ENCODE measurements around the gene MYOT.
"Not testable (repeated sequence)": the region's sequence is repeated elsewhere in the genome, so short reads cannot be mapped to it uniquely, and the experiment has no call there.

The MYOT gene

GRCh38 chr5:137867664-137868063 is at the start of gene MYOT:
Gene MYOT (plus strand): TSS chr5:137867860. CDS start chr5:137870652, 2,792 bp downstream.
- no peak for DNase-seq (ENCODE audit: low read depth)

- no peak for DNase-seq (ENCODE audit: low read depth)
Measured at GRCh38 chr5:137819766-137820165, 47.9 kb upstream of the MYOT start.

- DNase-seq (ENCODE audit: low read depth) = no peak
Measured at GRCh38 chr5:137822158-137822764, 45.4 kb upstream of the MYOT start.

- DNase-seq (ENCODE audit: low read depth) = no peak
Measured at GRCh38 chr5:137822984-137823383, 44.7 kb upstream of the MYOT start.

- no peak for DNase-seq (ENCODE audit: low read depth)
Measured at GRCh38 chr5:137825165-137825564, 42.5 kb upstream of the MYOT start.

GRCh38 chr5:137826067-137826466 is 41.6 kb upstream of the MYOT start:
- no peak for DNase-seq (ENCODE audit: low read depth)

GRCh38 chr5:137828180-137828579 is 39.5 kb upstream of the MYOT start:
- DNase-seq (ENCODE audit: low read depth) = no peak

- DNase-seq (ENCODE audit: low read depth) = no peak
Measured at GRCh38 chr5:137828664-137829063, 39.0 kb upstream of the MYOT start.

- no peak for DNase-seq (ENCODE audit: low read depth)
Measured at GRCh38 chr5:137831105-137831504, 36.6 kb upstream of the MYOT start.

- DNase-seq (ENCODE audit: low read depth) = no peak
Measured at GRCh38 chr5:137831526-137831925, 36.1 kb upstream of the MYOT start.

GRCh38 chr5:137832416-137832815 is 35.2 kb upstream of the MYOT start:
- DNase-seq (ENCODE audit: low read depth) = no peak

- DNase-seq (ENCODE audit: low read depth) = no peak
Measured at GRCh38 chr5:137833463-137833862, 34.2 kb upstream of the MYOT start.

GRCh38 chr5:137834498-137835049 is 33.1 kb upstream of the MYOT start:
- DNase-seq (ENCODE audit: low read depth) = no peak

- no peak for DNase-seq (ENCODE audit: low read depth)
Measured at GRCh38 chr5:137836298-137836697, 31.4 kb upstream of the MYOT start.

- no peak for DNase-seq (ENCODE audit: low read depth)
Measured at GRCh38 chr5:137836997-137837396, 30.7 kb upstream of the MYOT start.

GRCh38 chr5:137837491-137838394 is 29.9 kb upstream of the MYOT start:
- DNase-seq (ENCODE audit: low read depth) = no peak

- no peak for DNase-seq (ENCODE audit: low read depth)
Measured at GRCh38 chr5:137838976-137839375, 28.7 kb upstream of the MYOT start.

- DNase-seq (ENCODE audit: low read depth) = no peak
Measured at GRCh38 chr5:137842296-137842695, 25.4 kb upstream of the MYOT start.

GRCh38 chr5:137843676-137844299 is 23.9 kb upstream of the MYOT start:
- no peak for DNase-seq (ENCODE audit: low read depth)

GRCh38 chr5:137845472-137845871 is 22.2 kb upstream of the MYOT start:
- DNase-seq (ENCODE audit: low read depth) = no peak

- DNase-seq (ENCODE audit: low read depth) = no peak
Measured at GRCh38 chr5:137847687-137848086, 20.0 kb upstream of the MYOT start.

- DNase-seq (ENCODE audit: low read depth) = not testable (repeated sequence)
Measured at GRCh38 chr5:137853165-137853564, 14.5 kb upstream of the MYOT start.

GRCh38 chr5:137856201-137856600 is 11.5 kb upstream of the MYOT start:
- no peak for DNase-seq (ENCODE audit: low read depth)

Measured in stimulated activated CD4-positive, alpha-beta T cell treated with anti-CD3 and anti-CD28 coated beads, Interleukin-2, amount 100 ng/mL, for 4 hours (primary cell).